ENCODE results near the gene TSPAN4. TPM values are rescaled to one million over a fixed set of nuclear protein-coding genes. Genes with fewer than 3 reads are reported as not detected.

Gene TSPAN4
- total RNA-seq, 4 donors from 2014 or later: 14.4 to 34.8 (median 21.5) TPM

DNA sequence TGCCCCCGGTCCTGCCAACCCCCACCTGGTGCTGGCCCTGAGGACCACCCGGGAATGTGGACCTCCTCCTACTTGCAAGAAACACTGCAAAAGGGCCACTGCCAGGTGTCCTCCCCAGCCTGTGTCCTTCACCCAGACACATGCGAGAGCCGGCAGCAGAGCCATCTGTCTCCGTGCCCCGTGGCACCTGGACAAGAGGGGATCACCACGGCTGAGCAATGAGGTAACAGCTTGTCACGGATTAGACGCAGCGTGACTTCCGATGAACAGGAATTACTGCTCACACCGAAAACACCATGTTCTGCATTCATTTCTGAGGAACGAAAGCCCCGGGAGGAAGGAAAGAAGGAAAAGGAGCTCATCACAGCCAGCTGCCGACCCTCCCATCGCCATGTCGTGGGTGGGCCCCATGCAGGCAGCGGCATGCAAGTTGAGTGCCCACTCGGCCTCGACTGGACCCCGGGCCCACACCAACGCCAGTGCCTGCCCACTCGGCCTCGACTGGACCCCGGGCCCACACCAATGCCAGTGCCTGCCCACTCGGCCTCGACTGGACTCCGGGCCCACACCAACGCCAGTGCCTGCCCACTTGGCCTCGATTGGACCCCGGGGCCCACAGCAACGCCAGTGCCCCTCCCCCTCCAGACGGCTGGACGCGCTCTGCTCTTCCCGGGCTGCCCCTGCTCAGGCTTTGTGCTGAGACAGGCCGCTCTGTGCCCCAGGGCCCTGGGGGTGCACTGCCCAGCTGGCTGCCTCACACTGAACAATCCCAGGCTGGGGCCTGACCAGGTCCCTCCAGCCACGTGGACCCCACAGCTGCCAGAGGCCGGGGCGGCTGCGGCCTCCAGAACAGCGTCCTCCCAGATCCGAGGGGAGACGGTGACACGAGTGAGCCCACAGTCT, 45.9 kb downstream of the TSPAN4 start:
- DNase-seq (no peak), ATAC-seq (no peak)
- Histone ChIP-seq H3K4me1 (peaks cover 0 to 5% of the 10 kb centered on the region in 2 donors), H3K4me3 (no peak overlapping the region), H3K36me3 (peaks cover 0 to 4% of the 10 kb centered on the region in 2 donors), H3K27ac (no peak overlapping the region), H3K27me3 (no peaks in the 10 kb centered on the region), H3K9me3 (no peaks in the 10 kb centered on the region)
- intact Hi-C loops (cut with DNase I; ENCODE audit: low total_unique reads): no loop called here
- TF ChIP-seq POLR2A (IDR thresholded peaks at IDR 0.05): no peak
- TF ChIP-seq, protein P1, sequence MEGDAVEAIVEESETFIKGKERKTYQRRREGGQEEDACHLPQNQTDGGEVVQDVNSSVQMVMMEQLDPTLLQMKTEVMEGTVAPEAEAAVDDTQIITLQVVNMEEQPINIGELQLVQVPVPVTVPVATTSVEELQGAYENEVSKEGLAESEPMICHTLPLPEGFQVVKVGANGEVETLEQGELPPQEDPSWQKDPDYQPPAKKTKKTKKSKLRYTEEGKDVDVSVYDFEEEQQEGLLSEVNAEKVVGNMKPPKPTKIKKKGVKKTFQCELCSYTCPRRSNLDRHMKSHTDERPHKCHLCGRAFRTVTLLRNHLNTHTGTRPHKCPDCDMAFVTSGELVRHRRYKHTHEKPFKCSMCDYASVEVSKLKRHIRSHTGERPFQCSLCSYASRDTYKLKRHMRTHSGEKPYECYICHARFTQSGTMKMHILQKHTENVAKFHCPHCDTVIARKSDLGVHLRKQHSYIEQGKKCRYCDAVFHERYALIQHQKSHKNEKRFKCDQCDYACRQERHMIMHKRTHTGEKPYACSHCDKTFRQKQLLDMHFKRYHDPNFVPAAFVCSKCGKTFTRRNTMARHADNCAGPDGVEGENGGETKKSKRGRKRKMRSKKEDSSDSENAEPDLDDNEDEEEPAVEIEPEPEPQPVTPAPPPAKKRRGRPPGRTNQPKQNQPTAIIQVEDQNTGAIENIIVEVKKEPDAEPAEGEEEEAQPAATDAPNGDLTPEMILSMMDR (IDR thresholded peaks at IDR 0.05 in 4 of 5, conservative IDR thresholded peaks at IDR 0.05 in 1 of 5): no peak
- in situ Hi-C loops (cut with MboI; ENCODE audit: low sequenced_read_pairs in 4 of 4): no loop called here

DNA sequence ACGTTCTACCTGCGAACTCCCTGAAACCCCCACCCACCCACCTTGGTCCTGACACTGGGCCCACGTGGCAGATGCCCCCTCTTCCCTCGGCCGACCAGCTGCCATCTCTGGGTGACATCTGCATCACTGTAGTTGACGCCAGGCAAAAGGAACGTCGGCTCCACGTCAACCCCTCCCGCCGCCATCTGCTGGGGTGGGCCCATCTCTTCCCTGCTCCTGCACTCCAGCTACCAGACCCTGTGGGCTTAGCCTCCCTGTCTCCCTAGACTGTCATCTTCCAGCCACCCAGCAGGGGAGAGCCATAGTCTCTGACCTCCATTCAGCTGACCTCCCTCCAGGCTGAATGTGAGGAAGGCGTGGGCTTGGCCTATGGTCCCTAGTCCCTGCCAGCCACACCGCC, 46.6 kb downstream of the TSPAN4 start:
- no peak for DNase-seq
- intact Hi-C loops (cut with DNase I; ENCODE audit: low total_unique reads): no loop called here
- Histone ChIP-seq H3K4me3 (no peak overlapping the region), H3K9me3 (no peaks in the 10 kb centered on the region), H3K27ac (no peak overlapping the region), H3K36me3 (no peaks in the 10 kb centered on the region), H3K27me3 (no peaks in the 10 kb centered on the region), H3K4me1 (peaks cover 0 to 5% of the 10 kb centered on the region in 2 donors)
- ATAC-seq: no peak
- TF ChIP-seq POLR2A (IDR thresholded peaks at IDR 0.05): no peak
- TF ChIP-seq, protein P1 (IDR thresholded peaks at IDR 0.05 in 4 of 5, conservative IDR thresholded peaks at IDR 0.05 in 1 of 5): no peak
- in situ Hi-C loops (cut with MboI; ENCODE audit: low sequenced_read_pairs in 4 of 4): no loop called here

DNA sequence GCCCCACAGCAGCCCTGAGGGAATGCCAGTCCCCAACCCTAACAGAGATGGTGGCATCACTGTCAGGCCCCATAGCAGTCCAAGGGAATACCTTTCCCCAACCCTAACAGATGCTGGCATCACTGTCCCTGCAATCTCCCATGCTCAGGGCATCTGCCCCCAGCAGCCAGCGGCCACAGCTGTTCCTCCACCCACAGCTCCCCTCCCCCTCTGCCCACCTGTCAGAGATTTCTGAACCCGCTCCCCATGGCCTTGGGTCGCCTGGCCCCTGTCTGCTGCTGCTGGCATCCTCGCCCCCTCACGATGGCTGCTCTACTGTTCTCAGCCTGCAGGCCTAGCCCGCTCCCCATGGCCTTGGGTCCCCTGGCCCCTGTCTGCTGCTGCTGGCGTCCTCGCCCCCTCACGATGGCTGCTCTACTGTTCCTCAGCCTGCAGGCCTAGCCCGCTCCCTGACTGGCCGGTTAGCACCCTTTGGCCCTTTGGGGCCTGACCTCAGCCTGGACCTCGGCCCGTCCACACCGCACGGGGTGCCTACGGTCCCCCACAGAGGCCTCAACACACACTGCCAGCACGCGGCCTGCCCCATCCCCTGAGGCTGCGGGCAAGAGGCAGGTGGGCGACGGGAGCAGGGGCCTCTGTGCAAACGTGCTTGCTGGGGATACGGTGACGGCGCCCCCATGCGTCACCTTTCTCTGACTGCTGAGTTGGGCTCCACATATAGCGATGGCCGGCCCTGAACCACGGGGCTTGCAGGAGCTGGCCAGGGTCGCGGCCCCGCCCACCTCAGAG, 47.2 kb downstream of the TSPAN4 start:
- DNase-seq: no peak
- TF ChIP-seq POLR2A (IDR thresholded peaks at IDR 0.05): no peak
- TF ChIP-seq, protein P1 (IDR thresholded peaks at IDR 0.05 in 4 of 5, conservative IDR thresholded peaks at IDR 0.05 in 1 of 5): no peak
- intact Hi-C loops (cut with DNase I; ENCODE audit: low total_unique reads): no loop called here
- no peak for ATAC-seq
- Histone ChIP-seq H3K27ac (no peak overlapping the region), H3K27me3 (no peaks in the 10 kb centered on the region), H3K4me3 (no peak overlapping the region), H3K9me3 (no peaks in the 10 kb centered on the region), H3K36me3 (no peaks in the 10 kb centered on the region), H3K4me1 (peaks cover 0 to 5% of the 10 kb centered on the region in 2 donors)
- in situ Hi-C loops (cut with MboI; ENCODE audit: low sequenced_read_pairs in 4 of 4): no loop called here

DNA sequence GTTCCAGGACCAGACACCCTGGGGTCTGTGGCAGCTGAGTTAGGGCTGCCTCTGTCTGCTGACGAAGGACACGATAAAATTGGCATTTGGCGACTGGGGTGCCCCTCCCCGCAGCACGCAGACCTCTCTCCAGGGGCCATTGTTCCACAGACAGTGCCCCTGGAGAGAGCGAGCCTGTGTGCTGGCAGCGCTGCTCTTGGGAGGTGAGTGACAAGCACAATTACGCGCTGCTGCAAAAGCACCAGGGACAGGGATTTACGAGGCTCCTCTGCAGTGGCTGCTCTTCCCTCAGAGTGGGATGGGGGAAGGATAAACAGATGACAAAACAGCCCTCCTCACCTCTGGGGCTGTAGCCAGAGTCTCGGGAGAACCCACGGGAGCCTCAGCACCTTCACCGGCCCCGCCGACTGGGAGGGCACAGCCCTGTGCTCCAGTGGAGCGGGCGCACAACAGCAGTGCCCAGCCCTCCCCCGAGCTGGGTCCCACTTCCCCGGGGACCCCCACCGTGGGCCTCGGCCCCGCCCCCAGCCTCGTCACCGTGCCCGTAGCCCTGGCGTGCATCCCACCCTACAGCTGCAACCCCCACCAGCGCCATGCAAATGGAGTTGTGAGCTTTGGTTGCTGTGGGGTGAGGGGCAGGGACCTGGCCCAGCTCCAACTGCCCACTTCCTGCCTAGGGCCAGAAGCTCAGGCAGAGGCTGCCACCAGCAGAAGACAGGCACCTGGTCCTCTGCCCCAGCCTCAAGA, 48.3 kb downstream of the TSPAN4 start:
- intact Hi-C loops (cut with DNase I; ENCODE audit: low total_unique reads): no loop called here
- TF ChIP-seq, protein P1 (IDR thresholded peaks at IDR 0.05 in 4 of 5, conservative IDR thresholded peaks at IDR 0.05 in 1 of 5): no peak
- no peak for TF ChIP-seq POLR2A (IDR thresholded peaks at IDR 0.05)
- H3K9me3 ChIP-seq: no peaks in the 10 kb centered on the region
- DNase-seq (no peak), ATAC-seq (no peak)
- in situ Hi-C loops (cut with MboI; ENCODE audit: low sequenced_read_pairs in 4 of 4): no loop called here
- H3K4me3 ChIP-seq: no peak overlapping the region
- peaks cover 0 to 5% of the 10 kb centered on the region in 2 donors for H3K4me1 ChIP-seq
- H3K27me3 ChIP-seq: no peaks in the 10 kb centered on the region
- H3K36me3 ChIP-seq: no peaks in the 10 kb centered on the region
- H3K27ac ChIP-seq: no peak overlapping the region

Data from gastrocnemius medialis (tissue), 4 donors.